Measurements from ENCODE around the gene ELL. TPM values are rescaled to one million over a fixed set of nuclear protein-coding genes. Genes with fewer than 3 reads are reported as not detected.

Gene ELL
- total RNA-seq, 1 experiment from 2014 or later, result 17.0 TPM

DNA sequence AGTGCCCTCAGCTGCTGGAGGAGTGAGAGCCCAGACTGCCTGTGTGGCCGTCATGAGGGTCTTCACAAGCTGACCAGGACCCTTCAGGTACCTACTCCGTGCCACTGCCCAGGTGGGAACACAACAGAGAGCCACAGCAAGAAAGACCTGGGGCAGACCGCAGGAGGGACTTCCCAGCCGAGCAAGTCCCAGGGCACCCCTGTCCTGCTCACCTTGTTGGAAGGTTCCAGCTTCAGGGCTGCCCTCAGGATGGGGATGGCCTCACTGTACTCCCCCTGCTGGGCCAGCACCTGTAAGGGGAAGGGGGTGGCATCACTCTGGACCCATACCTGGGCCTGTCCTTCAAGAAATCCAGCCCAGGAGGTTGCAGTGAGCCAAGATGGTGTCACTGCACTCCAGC, 11.2 kb upstream of the ELL start:
- no peak overlapping the region for H3K9ac ChIP-seq (ENCODE audit: extremely low read depth, insufficient read length, low read length)
- no peaks in the 10 kb centered on the region for H3K23me2 ChIP-seq (ENCODE audit: insufficient read length, low read depth, low read length, poor library complexity, severe bottlenecking)
- H3K4ac ChIP-seq (ENCODE audit: low read depth, low read length), result no peak overlapping the region
- WGBS (ENCODE audit: extremely low coverage, insufficient read length, low lambda C conversion rate), result no CpG with 5 or more reads among the region's 4 CpGs
- H3K79me2 ChIP-seq (ENCODE audit: insufficient read depth, low read length), result no peaks in the 10 kb centered on the region
- H3K79me1 ChIP-seq (ENCODE audit: insufficient read depth, low read depth, low read length, poor library complexity, severe bottlenecking), result no peaks in the 10 kb centered on the region
- no peak overlapping the region for H3K27ac ChIP-seq (ENCODE audit: insufficient read length, low read depth, low read length)
- no peak overlapping the region for H4K5ac ChIP-seq (ENCODE audit: insufficient read length, low read depth, low read length)
- H3K14ac ChIP-seq (ENCODE audit: insufficient read depth, low read length), result no peak overlapping the region
- H2BK5ac ChIP-seq (ENCODE audit: insufficient read length, low read length), result no peak overlapping the region
- H3K4me1 ChIP-seq (ENCODE audit: insufficient read depth, low read length), result no peaks in the 10 kb centered on the region
- H4K8ac ChIP-seq (replicated peaks; ENCODE audit: insufficient read length, low read depth, low read length), result no peak overlapping the region
- H3K4me2 ChIP-seq (ENCODE audit: insufficient read depth, insufficient read length, low read length), result no peak overlapping the region
- no peak overlapping the region for H2BK20ac ChIP-seq (ENCODE audit: low read depth, low read length, poor library complexity, severe bottlenecking)
- Mint-ChIP-seq H3K4me1 (no peaks in the 10 kb centered on the region), H3K27me3 (ENCODE audit: low read depth) (no peaks in the 10 kb centered on the region), H3K36me3 (ENCODE audit: insufficient read depth in 1 of 3, low read depth in 3 of 3) (peaks cover 22 to 56% (median 52%) of the 10 kb centered on the region in 3 experiments), H3K9me3 (no peaks in the 10 kb centered on the region), H3K27ac (no peak overlapping the region), H3K4me3 (no peak overlapping the region)
- H2AFZ ChIP-seq (ENCODE audit: low read length), result no peak overlapping the region
- H4K20me1 ChIP-seq (ENCODE audit: control insufficient read depth, insufficient read depth, insufficient read length), result no peaks in the 10 kb centered on the region
- H2AK5ac ChIP-seq (ENCODE audit: insufficient read length, low read length), result no peak overlapping the region
- H2BK120ac ChIP-seq (ENCODE audit: low read depth, low read length, poor library complexity, severe bottlenecking), result no peak overlapping the region
- no peak overlapping the region for H2BK15ac ChIP-seq (ENCODE audit: low read depth, low read length)
- no peaks in the 10 kb centered on the region for H3K27me3 ChIP-seq (ENCODE audit: insufficient read depth, low read length)
- no peak overlapping the region for H2BK12ac ChIP-seq (ENCODE audit: insufficient read length, low read depth, low read length)
- no peak overlapping the region for H4K91ac ChIP-seq (ENCODE audit: insufficient read length, low read depth, low read length)
- no peak overlapping the region for H3K56ac ChIP-seq (ENCODE audit: insufficient read length, low read depth, low read length)
- no peak overlapping the region for H3K18ac ChIP-seq (ENCODE audit: insufficient read length, low read depth, low read length)
- H3K23ac ChIP-seq (ENCODE audit: insufficient read length, low read depth, low read length), result no peak overlapping the region
- TF ChIP-seq, protein P1, sequence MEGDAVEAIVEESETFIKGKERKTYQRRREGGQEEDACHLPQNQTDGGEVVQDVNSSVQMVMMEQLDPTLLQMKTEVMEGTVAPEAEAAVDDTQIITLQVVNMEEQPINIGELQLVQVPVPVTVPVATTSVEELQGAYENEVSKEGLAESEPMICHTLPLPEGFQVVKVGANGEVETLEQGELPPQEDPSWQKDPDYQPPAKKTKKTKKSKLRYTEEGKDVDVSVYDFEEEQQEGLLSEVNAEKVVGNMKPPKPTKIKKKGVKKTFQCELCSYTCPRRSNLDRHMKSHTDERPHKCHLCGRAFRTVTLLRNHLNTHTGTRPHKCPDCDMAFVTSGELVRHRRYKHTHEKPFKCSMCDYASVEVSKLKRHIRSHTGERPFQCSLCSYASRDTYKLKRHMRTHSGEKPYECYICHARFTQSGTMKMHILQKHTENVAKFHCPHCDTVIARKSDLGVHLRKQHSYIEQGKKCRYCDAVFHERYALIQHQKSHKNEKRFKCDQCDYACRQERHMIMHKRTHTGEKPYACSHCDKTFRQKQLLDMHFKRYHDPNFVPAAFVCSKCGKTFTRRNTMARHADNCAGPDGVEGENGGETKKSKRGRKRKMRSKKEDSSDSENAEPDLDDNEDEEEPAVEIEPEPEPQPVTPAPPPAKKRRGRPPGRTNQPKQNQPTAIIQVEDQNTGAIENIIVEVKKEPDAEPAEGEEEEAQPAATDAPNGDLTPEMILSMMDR (conservative IDR thresholded peaks at IDR 0.05), result no peak
- no peaks in the 10 kb centered on the region for H3K9me3 ChIP-seq (ENCODE audit: control insufficient read depth, low read depth, low read length)
- no peak overlapping the region for H3T11ph ChIP-seq (ENCODE audit: low read length)
- no peak for DNase-seq
